Kidney epithelial cell (primary cell): Measurements from ENCODE around the gene WDR46. TPM values are rescaled to one million over a fixed set of nuclear protein-coding genes. Genes with fewer than 3 reads are reported as not detected.
A peak's percentile ranks its signal among the peaks of the same experiment; 100 is the strongest.

Source experiments
- DNase-seq: peaks from one replicate; pipeline ENCODE4 v3.0.0-alpha.2; 2010; ENCODE audit warnings: low read depth
- H3K27me3 ChIP-seq: 2 replicates; pipeline ENCODE4 v1.6.0; 2011; ENCODE audit warnings: low read length; ENCODE audit not compliant: control insufficient read depth, insufficient read depth
- H3K36me3 ChIP-seq: 2 replicates; pipeline ENCODE4 v1.5.1; 2011; ENCODE audit warnings: low read length; ENCODE audit not compliant: control insufficient read depth, insufficient read depth
- H3K4me3 ChIP-seq: 2 replicates; pipeline ENCODE4 v1.5.1; 2011; ENCODE audit warnings: low read depth, mild to moderate bottlenecking, control low read depth, low read length
- total RNA-seq: library from RNA; depleted of rRNA; stranded (reverse); fragments of >200 nt; gene quantifications from 2 replicates; pipeline ENCODE4 v1.2.3, GENCODE V29; 2015
- TF ChIP-seq, protein P1 (sequence below): IDR thresholded peaks from 2 replicates; pipeline ENCODE4 v1.5.1; 2011; ENCODE audit warnings: mild to moderate bottlenecking, moderate library complexity, low read length, control low read depth, inconsistent platforms; ENCODE audit not compliant: insufficient read depth, poor library complexity, severe bottlenecking

Gene WDR46
- total RNA-seq, 1 donor from 2014 or later: 53.2 TPM

DNA sequence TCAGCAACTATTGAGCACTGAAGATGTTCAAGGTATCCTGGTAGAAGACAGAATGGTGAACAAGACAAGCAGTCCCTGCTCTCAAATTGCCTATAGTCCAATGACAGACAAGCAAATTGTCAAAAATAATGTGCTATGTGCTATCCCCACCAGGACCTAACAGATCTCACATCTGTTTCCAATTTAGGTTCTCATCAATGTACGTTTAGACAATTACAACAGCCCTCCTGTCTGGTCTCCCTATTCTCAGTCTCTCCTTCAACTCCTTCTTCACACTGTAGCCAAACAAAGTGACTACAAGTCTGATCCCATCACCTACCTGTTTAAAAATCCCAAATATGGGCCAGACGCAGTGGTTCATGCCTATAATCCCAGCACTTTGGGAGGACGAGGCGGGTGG, 17.3 kb upstream of the WDR46 start:
- Histone ChIP-seq H3K36me3 (no peaks in the 10 kb centered on the region), H3K27me3 (no peaks in the 10 kb centered on the region), H3K4me3 (no peak overlapping the region)
- TF ChIP-seq, protein P1, sequence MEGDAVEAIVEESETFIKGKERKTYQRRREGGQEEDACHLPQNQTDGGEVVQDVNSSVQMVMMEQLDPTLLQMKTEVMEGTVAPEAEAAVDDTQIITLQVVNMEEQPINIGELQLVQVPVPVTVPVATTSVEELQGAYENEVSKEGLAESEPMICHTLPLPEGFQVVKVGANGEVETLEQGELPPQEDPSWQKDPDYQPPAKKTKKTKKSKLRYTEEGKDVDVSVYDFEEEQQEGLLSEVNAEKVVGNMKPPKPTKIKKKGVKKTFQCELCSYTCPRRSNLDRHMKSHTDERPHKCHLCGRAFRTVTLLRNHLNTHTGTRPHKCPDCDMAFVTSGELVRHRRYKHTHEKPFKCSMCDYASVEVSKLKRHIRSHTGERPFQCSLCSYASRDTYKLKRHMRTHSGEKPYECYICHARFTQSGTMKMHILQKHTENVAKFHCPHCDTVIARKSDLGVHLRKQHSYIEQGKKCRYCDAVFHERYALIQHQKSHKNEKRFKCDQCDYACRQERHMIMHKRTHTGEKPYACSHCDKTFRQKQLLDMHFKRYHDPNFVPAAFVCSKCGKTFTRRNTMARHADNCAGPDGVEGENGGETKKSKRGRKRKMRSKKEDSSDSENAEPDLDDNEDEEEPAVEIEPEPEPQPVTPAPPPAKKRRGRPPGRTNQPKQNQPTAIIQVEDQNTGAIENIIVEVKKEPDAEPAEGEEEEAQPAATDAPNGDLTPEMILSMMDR: no peak
- no peak for DNase-seq

DNA sequence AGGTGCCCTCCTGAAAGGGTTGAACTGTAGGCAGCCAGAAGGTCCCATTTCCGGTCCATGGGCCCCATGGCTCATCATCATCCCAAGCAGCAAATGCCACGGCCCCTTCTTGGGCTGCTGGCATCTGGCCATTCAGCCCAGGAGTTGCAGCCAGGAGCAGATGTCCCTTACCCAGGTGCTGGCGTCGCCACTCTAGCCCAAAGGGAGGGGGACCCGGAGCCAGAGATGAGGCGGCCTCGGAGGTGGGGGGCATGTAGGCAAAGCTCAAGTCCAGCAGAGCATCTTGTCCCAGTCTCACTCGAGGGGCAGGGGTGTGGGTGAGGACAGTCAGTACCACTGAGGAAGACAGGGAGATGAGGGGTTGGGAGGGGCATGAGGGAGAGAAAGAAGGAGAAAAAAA, 16.0 kb upstream of the WDR46 start:
- no peaks in the 10 kb centered on the region for H3K36me3 ChIP-seq
- TF ChIP-seq, protein P1: no peak
- no peak overlapping the region for H3K4me3 ChIP-seq
- H3K27me3 ChIP-seq: no peaks in the 10 kb centered on the region
- DNase-seq: no peak

DNA sequence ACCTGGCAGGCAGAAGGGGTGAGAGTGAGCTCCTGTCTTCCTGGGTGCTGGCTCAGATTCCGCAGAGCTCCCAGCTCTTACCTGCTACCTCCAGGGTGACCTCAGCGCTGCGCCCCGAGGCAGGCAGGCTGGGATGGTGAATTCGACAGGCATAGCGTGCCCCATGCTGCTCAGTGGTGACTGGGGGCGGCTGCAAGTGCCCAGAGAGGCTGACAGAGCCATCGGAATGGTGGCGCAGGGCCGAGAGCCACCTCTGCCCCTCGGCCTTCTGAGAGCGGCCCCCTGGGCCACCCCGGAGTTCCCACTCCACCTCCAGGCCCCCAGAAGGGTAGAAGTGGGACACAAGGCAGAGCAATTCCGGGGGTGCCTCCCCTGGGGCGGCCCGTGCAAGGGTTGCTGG, 15.2 kb upstream of the WDR46 start:
- Histone ChIP-seq H3K4me3 (no peak overlapping the region), H3K27me3 (no peaks in the 10 kb centered on the region), H3K36me3 (no peaks in the 10 kb centered on the region)
- DNase-seq: no peak
- TF ChIP-seq, protein P1: no peak

DNA sequence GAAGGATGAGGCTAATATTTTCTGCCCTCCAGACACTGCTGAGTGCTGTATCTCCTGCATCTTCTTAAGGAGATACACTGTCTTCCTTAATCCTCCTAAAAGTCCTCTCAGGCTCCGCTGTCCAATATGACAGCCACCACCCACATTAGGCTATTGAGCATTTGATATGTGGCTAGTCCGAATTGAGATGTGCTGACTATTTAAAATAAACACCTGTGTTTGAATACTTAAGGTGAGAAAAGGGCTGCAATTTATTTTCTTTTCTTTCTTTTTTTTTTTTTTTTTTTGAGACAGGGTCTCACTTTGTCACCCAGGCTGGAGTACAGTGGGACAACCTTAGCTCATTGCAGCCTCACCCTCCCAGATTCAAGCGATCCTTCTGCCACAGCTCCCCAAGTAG, 12.8 kb upstream of the WDR46 start:
- TF ChIP-seq, protein P1: no peak
- H3K36me3 ChIP-seq: no peaks in the 10 kb centered on the region
- DNase-seq: no peak
- no peaks in the 10 kb centered on the region for H3K27me3 ChIP-seq
- no peak overlapping the region for H3K4me3 ChIP-seq

DNA sequence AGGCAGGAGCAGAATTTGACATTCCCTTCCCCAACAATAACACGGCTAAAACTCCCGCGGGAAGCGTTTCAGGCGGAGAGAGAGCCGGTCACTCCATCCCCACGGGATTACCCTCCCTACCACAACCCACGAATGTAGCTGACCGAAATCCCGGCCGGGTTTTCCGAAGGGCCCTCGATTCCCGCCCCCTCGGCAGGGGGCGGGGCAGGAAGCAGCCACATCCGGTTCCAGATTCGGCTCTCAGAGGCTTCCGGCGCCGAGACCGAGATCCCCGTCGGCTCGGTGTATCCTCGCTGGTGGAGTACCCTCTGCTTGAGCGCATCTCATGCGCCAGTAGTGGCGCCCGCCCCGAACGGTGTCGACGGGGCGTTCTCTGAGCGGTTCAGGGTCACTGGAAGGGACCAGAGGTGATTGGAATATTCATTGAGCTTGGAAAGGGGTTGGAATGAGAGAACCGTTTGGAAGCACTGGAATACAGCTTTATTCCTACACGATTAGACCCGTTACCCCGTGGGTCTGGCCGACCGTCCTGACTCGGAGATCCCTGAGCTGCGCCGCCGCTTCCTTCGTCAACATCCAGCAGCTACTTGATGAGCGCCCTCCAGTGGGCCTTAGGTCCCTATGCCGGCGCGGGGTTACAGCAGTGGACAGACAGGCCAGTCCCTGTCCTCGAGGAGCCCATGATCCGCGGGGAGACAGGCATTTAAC, 10.4 kb upstream of the WDR46 start:
- Histone ChIP-seq H3K4me3 (peak overlapping the region; percentile 82), H3K27me3 (no peaks in the 10 kb centered on the region), H3K36me3 (peaks cover 1% of the 10 kb centered on the region)
- TF ChIP-seq, protein P1: peak; percentile 86
- no peak for DNase-seq

DNA sequence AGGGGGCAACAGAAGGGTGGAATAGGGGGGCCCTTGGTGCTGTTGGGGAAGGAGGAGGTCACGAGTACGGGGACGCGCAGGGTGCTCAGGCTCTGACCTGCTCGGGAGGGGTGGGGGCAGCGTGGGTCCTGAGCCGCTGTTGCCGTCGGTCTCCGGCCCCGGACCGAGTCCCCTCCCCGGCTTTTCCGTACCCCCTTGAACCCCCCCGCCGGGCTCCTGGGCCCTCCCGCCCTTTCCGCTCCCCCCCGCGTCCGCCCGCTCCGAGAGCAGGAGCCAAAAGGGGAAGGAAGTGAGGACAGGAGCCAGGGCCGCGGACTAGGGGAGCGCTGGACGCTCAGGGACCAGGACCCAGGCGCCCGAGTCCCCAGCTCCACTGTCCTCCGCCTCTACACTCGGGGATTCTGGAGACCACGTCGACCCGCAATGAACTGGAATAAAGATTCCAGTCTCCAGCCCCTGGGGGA, 9.8 kb upstream of the WDR46 start, which contains the start of gene RGL2:
RGL2 (minus strand) TSS at position 170 of the 464 bp plus-strand sequence. CDS start 332 bp downstream, outside the sequence.
- DNase-seq: no peak
- peak within 1 kb of the TSS; percentile 82 for H3K4me3 ChIP-seq
- TF ChIP-seq, protein P1: no peak
- peaks cover 1% of the 10 kb centered on the region for H3K36me3 ChIP-seq
- no peaks in the 10 kb centered on the region for H3K27me3 ChIP-seq
